ENCODE data around the gene RNASE7.
"Not testable (repeated sequence)": the region's sequence is repeated elsewhere in the genome, so short reads cannot be mapped to it uniquely, and the experiment has no call there.

The RNASE7 gene

GRCh38 chr14:21041676-21042433 is at the start of gene RNASE7:
Gene RNASE7 (plus strand): TSS chr14:21042362. CDS start chr14:21042993, 631 bp downstream.
- no peak for DNase-seq

- no peak for DNase-seq
Observed at GRCh38 chr14:20996521-20996920, 45.6 kb upstream of the RNASE7 start.

- no peak for DNase-seq
Observed at GRCh38 chr14:20997115-20997514, 45.0 kb upstream of the RNASE7 start.

- DNase-seq: no peak
Observed at GRCh38 chr14:20997564-20997963, 44.6 kb upstream of the RNASE7 start.

- DNase-seq: no peak
Observed at GRCh38 chr14:20998139-20998538, 44.0 kb upstream of the RNASE7 start.

GRCh38 chr14:20998674-20999366 is 43.3 kb upstream of the RNASE7 start, which contains the start of gene SLC39A2:
Gene SLC39A2 (plus strand): TSS chr14:20999293. CDS start chr14:20999447, 154 bp downstream.
- DNase-seq: no peak

GRCh38 chr14:20999591-20999990 is 42.6 kb upstream of the RNASE7 start:
- DNase-seq: no peak

GRCh38 chr14:21001218-21001617 is 40.9 kb upstream of the RNASE7 start:
- DNase-seq: no peak

GRCh38 chr14:21003788-21004346 is 38.3 kb upstream of the RNASE7 start:
- no peak for DNase-seq

- DNase-seq: not testable (repeated sequence)
Observed at GRCh38 chr14:21009721-21010120, 32.4 kb upstream of the RNASE7 start.

- no peak for DNase-seq
Observed at GRCh38 chr14:21011136-21011535, 31.0 kb upstream of the RNASE7 start.

GRCh38 chr14:21014761-21015190 is 27.4 kb upstream of the RNASE7 start:
- peak; percentile 16 for DNase-seq

GRCh38 chr14:21015312-21015711 is 26.9 kb upstream of the RNASE7 start:
- no peak for DNase-seq

GRCh38 chr14:21016413-21017190 is 25.6 kb upstream of the RNASE7 start:
- DNase-seq: no peak

GRCh38 chr14:21017528-21018245 is 24.5 kb upstream of the RNASE7 start:
- no peak for DNase-seq

GRCh38 chr14:21018286-21018685 is 23.9 kb upstream of the RNASE7 start:
- no peak for DNase-seq

GRCh38 chr14:21018781-21019180 is 23.4 kb upstream of the RNASE7 start:
- no peak for DNase-seq

GRCh38 chr14:21019366-21019765 is 22.8 kb upstream of the RNASE7 start:
- no peak for DNase-seq

GRCh38 chr14:21020977-21021545 is 21.1 kb upstream of the RNASE7 start:
- no peak for DNase-seq

GRCh38 chr14:21022686-21023085 is 19.5 kb upstream of the RNASE7 start:
- DNase-seq: no peak

GRCh38 chr14:21023174-21023573 is 19.0 kb upstream of the RNASE7 start:
- DNase-seq: no peak

Measured in SIG-M5 (cell line).